Measurements from ENCODE around the gene TCF20.

- no peak for TF ChIP-seq ISL1 (CRISPR knock-in tag; IDR thresholded peaks at IDR 0.05)
- TF ChIP-seq PPARA (CRISPR knock-in tag; IDR thresholded peaks at IDR 0.05; ENCODE audit: borderline replicate concordance): no peak
Measured at GRCh38 chr22:42281706-42282251, 11.3 kb upstream of the TCF20 start.
